ENCODE results near the gene PARVB. TPM values are rescaled to one million over a fixed set of nuclear protein-coding genes. Genes with fewer than 3 reads are reported as not detected.

PARVB gene
- total RNA-seq, 1 donor from 2014 or later = 11.8 TPM

DNA sequence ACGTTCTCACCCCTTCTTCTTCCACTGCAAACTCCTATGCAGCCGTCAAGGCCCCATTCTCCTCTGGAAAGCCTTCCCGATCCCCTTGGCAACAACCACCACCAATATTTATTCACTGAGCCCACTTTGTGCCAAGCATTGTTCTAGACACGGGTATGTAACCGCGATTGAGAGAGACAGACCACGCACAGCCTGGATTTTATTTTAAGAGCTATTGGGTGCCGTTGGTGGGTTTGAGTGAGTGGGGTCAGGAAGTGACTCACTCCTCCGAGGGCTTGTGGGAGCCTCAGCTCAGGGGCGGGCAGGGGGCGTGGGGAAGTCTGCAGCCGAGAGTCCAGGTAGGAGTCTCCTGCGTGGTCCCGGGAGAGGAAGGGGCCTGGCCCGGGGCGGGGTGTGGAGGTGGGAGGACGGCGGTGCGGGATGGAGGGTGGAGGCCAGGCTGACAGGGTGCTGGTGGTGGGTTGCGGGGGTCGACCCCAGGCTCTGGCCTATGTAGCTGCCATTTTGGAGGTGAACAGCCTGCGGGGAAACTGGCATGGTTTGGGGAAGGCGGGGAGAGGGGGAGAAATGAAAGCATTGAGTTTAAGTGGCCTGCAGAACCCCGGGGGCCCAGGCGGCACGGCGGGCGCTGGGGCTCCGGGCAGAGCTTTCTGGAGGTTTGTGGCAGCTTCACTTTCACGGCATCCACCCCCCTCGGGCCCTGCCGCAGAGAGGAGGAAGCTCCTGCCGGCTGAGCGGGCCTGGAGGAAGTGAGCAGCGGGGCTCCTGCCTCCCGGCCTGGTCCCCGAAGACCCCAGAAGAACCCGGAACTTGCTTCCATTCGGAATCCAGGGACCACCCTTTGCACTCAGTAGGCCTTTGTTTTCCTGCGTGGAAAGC lies 157.2 kb downstream of the PARVB start:
- DNase-seq (ENCODE audit: low spot score) = no peak

DNA sequence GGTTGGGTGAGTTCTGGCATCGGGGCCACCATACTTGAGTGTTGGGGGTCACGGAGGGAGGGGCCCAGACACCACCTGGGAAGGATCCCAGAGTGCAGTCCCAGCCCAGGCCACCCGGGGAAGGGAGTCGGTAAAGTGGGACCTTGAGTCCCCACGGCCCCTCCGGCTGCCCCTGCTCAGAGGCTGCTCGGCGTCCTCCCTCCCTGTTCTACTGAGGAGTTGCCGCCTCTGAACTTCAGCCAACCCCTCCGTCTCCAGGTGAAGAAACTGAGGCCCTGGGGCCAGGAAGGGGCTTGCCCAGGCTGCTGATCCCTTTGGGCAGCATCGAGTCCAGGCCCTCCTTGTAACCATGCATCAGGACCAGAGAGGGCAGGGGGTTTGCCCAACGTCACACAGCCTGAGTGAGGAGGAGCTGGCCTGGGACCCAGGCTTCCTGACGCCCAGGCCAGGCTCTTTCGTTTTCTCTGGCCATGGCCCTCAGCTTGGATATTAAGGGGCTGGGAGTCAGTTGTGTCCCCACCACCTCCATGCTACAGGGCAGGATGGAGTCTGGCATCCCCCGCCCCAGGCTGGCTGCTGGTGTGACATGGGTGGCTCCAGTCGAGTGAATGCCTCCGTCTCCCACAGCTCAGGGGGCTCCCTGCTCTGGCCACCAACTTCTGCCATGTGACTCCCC lies 157.9 kb downstream of the PARVB start:
- no peak for DNase-seq (ENCODE audit: low spot score)

DNA sequence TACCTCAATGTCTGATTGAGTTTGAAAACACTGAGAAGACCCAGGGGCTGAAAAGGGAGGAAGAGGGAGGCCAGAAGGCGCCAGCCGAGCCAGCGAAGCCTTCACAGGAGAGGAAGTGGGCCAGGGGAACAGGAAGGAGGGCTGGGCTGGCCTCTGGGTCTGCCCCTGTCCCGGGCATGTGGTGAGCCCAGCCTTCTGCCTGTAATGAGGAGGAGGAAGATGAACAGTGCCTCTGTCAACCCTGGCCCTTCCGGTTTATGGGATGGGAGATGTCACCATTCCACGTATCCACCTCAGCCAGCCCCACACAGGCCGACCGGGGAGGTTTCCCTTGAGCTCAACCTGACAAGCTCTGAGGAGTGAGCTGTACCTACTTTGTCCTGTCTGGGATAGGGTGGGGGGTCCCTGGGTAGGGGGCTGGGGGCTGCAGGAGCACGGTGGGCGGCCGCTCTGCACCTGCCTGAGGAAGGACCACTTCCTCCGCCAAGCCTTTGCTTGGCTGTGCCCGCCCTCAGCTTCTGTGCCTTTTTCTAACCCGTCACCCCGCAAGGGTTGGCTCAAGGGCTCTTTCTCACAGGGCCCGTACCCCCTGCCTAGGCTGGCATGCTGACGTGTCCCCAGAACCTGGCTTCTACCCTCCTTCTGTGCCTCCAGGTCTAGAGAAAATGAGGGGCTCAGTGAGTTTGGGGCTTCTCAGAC lies 158.6 kb downstream of the PARVB start:
- peak; percentile 21 for DNase-seq (ENCODE audit: low spot score)

DNA sequence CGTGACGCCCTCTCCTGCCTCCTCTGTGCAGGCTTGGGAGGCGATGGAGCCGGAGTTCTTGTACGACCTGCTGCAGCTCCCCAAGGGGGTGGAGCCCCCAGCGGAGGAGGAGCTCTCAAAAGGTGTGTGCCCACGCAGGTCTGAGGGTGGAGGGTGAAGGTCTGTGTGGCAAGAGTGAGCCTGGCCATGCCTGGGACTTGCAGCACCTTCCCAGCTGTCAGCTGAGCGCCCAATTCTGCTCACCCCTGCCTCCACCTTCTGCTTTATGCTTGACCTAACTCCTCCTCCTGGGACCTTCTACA lies 159.1 kb downstream of the PARVB start:
- no peak for DNase-seq (ENCODE audit: low spot score)

DNA sequence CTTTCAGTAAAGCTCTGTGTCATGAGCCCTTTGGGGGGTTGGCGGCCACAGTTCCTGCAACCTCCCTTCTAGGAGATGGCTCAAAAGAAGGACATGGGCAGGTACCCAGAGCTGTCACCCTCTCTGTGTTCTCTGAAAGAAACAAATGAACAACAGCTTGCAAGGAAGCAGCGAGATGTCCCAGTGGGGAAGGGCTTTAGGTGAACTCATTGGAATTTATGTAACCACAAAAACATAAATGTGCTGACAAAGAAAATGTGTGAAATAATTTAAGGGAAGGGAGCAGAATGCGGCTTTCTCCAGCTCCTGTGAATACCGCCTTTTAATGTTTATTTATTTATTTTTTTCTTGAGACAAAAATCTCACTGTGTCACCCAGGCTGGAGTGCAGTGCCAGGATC lies 159.9 kb downstream of the PARVB start:
- no peak for DNase-seq (ENCODE audit: low spot score)

DNA sequence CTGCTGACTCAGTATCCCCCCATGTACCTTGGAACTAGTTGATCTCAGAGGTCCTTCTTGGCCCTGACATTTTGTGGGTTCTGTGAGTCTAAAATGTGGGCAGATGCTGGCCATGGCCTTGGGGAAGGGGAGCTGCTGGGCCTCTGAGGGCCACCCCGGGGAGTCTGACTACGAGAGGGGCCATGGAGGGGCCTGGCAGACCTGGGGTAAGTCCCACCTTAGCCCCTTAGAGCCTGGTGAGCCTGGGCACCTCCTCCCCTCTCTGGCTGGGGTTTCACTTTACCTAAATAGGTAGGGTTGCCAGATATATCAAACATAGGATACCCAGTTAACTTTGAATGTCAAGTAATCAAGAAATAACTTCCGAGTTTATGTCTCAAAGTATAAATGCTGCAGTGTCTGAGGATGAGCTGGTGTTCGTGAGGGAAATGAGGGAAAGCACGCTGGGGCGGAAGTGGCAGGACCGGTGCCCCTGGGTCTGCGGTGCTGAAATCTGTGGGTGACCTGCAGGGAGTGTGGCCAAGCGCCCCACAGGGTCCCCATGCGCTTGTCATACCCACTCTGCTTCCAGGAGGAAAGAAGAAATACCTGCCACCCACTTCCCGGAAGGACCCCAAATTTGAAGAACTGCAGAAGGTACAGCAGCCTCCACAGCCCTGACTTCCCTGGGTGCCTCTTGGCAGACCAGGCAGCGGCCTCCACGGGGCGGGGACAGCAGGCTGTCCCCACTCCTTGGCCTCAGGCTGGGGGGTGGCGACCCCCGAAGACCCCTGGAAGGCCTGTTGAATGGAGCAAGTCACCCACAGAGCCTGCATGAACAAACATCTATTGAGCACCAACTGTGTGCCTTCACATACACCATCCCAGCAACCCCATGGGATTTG lies 161.4 kb downstream of the PARVB start:
- DNase-seq (ENCODE audit: low spot score) = no peak

DNA sequence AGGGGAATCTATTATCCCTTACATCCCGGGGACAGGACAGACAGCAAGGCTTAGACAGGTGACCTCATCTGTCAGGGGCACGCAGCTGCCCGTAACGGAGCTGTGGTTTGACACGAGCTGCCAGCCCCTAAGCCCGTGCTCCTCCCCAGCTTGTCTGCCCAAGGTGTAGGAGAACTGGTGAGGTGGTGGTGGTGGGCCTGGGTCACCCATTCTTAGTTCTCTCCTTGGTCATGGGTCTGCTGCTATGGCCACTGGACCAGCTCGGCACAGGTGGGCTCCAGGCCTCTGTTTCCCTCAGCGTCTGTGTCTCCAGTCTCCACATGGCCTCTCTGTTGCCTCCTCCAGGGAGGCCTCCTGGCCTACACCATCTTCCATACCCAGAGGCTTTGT lies 162.0 kb downstream of the PARVB start:
- no peak for DNase-seq (ENCODE audit: low spot score)

DNA sequence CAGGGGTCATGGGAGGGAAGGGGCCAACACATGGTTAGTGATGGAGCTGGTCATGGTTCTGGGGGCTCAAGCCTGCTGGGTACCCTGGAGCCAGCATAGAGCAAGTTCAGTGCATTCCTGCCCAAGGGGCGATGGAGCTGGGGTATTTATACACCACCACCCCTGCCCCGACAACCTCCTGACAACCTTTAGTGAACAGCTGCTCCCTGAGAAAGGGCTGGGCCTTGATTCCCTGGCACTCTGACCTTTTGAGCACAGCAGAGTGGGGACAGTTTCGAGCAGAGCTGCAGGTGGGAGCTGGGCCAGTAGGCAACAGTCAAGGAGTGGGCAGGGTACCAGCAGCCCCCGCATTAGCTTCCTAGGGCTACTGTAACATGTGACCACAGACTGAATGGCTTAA lies 162.6 kb downstream of the PARVB start:
- no peak for DNase-seq (ENCODE audit: low spot score)

DNA sequence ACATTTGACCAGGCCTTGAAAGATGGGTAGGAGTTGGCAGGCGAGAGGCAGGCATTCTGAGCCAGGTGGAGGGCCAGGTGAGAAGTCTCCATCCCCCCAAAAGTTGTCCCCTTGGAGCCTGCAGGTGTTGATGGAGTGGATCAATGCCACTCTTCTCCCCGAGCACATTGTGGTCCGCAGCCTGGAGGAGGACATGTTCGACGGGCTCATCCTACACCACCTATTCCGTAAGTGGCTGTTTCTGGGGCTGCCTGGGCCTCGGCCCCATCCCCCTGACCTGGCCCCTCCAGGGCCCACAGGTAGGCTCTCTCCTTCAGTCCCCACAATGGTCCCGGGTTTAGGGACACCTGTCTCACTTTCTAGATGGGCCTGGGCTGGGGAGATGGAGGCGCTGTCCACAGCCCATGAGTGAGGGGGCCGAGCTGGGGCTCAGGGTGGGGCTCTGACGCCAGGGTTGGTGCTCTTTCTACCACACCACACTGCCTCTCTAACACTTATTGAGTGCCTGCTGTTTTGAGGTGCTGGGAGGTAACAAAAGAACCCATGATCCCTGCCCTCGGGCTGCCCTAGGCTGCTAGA lies 163.6 kb downstream of the PARVB start:
- DNase-seq (ENCODE audit: low spot score) = no peak

DNA sequence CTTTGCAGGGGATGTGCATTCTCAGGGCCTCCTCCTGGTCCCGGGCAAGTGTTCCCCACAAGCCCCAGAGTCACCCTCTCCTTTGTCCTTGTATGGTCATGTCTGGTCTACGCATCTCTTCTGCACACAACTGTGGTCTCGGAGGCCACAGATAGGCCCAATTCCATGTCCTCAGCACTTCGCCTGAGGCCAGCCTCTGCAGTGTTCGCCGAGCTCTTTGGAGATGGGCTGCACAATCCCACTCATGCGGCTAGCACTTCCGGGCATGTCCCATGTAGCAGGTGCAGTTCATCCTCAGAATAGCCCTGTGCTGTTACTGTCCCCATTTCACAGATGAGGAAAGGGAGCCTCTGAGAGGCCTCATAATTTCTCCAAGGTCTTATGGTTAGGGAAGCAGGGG lies 164.2 kb downstream of the PARVB start:
- no peak for DNase-seq (ENCODE audit: low spot score)

DNA sequence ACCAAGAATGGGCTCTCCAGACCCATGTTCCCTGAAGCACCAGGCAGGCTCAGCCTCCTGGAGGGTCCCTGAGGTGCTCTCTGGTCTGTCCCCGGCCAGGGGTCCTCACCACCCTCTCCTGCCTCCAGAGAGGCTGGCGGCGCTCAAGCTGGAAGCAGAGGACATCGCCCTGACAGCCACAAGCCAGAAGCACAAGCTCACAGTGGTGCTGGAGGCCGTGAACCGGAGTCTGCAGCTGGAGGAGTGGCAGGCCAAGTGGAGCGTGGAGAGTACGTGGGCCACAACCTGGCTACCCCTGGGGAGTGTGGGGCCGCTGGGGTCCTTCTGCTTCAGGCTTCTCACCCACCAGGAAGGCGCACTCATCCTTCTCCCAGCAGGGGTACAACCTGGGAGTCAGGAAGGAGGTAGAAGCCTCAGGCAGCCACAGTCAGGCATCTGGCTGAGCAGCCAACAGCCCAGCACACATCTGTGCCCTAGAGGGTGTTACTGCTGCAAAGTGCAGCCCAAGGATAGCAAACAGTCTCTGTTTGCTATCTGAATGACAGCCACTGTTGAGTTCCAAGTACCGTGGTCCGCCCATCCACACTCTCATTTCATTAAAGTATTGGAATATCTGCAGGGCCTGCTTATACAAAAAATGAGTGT lies 165.0 kb downstream of the PARVB start:
- DNase-seq (ENCODE audit: low spot score) = no peak

DNA sequence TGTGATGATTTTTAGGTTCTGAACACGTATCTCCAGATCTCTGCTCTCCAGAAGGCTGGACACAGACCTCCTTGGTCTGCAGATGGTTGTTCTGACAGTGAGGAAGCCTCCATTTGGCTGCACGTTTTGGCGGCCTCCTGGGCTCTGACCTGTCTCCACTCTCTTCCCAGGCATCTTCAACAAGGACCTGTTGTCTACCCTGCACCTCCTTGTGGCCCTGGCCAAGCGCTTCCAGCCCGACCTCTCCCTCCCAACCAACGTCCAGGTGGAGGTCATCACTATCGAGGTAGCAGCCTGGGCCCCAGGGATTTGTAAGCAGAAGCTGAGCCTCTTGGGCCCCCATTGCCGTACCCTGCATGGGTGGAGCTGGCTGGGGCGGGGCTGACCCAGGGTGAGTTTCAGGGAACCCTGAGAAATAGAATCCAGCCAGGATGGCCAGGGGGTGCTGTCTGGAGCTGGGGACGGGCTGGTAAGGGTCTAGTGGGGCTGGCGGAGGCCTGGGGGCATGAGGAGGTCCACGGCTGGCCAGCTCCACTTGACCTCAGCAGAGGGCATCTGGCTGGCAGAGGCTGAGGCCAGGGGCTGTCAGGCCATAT lies 166.4 kb downstream of the PARVB start:
- no peak for DNase-seq (ENCODE audit: low spot score)

DNA sequence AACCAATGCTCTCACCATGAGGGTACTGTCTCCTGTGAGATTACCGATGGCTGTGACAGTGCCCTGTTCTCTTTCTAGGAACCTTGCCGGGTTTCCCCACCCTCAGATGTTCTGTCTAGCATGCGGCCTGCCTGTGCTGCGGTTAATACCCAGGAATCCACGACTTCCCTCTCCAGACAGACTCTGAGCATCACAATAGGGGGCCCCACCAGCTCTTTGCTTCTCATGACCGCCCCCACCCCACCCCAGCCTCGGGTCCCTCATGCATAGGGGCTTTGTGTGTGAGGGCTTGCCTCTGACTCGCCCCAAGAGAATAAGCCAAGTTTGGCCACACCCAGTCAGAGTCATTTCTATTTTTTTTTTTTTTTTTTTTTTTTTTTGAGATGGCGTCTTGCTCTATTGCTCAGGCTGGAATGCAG lies 166.9 kb downstream of the PARVB start:
- DNase-seq (ENCODE audit: low spot score) = no peak

DNA sequence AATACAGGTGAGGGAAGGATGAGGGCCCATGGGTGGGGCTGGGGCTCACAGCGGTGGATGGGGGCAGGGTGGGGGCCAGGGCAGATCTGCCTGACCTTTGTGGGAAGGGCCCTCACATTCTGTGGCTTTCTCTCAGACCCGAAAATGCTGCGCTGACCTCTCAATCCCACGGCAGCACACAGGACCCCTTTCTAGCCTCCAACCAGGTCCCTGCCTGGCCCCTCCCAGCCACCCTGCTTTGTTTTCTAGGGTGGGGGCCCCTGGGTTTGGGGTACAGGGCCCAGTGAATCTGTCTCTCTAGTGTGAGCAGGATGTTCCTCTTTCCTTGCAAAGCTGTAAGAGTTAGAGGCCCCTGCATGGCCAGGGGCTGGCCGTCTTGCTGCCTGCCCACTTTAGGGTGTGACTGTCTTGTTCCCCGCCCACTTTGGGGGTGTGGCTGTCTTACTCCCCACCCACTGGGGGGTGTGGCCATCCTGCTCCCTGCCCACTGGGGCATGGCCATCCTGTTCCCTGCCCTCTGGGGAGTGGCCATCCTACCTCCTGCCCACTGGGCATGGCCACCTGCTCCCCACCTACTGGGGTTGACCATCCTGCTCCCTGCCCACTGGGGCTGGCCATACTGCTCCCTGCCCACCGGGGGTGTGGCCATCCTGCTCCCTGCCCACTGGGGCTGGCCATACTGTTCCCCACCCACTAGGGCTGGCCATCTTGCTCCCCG lies 168.2 kb downstream of the PARVB start:
- no peak for DNase-seq (ENCODE audit: low spot score)

DNA sequence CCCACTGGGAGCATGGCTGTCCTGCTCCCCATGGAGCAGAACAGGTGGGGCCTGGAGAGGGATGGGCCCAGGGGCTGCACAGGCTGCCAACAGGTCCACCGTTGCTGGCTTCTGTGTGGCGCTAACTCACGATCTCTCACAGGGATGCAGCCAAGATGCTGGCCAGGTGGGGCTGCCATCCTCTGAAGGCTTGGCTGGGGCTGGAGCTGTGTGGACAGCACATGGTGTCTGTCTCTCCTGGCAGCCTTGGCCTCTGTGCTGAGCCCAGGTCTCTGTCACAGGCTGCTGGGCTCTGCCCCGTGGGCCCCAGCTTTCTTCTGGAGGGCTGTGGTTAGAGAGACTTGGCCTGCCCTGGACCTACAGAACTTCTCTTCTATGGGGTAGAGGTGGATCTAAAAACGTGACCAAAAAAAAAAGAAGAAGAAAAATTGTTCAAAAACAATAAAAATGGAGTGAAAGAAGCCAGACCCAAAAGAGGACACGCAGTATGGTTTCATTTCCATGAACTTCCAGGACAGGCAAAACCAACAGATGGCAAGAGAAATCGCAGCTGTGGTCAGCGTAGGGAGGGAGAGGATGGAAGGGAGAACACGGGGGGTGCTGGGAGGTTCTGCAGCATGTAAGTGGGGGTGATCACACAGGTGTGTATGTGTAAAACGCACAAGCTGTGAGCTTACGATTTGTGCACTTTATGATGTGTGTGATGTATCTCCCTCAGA lies 168.9 kb downstream of the PARVB start:
- DNase-seq (ENCODE audit: low spot score) = no peak

DNA sequence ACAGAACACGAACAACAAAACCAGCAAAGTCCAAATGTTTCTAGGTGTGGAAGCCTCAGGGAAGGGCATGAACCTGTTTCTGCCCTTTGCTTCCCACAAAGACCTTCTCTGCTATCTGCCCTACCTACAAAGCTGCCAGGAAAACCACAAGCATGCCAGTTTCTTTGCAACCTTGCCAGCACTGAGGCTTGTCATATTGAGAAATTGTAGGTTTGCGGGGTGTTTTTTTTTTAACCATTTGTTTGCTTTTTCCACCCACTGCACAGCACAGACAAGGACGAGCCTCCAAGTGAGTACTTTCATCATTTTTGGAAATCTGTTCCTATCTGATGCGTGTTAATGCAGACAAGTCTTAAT lies 169.4 kb downstream of the PARVB start:
- no peak for DNase-seq (ENCODE audit: low spot score)

DNA sequence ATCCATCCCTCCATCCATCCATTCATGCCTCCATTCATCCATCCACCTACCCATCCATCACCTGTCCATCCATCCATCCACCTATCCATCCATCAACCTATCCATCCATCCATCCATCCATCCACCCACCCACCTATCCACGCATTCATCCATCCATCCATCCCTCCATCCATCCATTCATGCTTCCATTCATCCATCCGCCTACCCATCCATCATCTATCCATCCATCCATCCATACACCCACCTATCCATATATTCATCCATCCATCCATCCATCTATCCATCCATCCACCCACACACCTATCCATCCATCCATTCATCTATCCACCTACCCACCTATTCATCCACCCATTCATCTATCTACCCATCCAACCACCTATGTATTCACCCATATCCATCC lies 170.5 kb downstream of the PARVB start:
- DNase-seq (ENCODE audit: low spot score) = no peak

DNA sequence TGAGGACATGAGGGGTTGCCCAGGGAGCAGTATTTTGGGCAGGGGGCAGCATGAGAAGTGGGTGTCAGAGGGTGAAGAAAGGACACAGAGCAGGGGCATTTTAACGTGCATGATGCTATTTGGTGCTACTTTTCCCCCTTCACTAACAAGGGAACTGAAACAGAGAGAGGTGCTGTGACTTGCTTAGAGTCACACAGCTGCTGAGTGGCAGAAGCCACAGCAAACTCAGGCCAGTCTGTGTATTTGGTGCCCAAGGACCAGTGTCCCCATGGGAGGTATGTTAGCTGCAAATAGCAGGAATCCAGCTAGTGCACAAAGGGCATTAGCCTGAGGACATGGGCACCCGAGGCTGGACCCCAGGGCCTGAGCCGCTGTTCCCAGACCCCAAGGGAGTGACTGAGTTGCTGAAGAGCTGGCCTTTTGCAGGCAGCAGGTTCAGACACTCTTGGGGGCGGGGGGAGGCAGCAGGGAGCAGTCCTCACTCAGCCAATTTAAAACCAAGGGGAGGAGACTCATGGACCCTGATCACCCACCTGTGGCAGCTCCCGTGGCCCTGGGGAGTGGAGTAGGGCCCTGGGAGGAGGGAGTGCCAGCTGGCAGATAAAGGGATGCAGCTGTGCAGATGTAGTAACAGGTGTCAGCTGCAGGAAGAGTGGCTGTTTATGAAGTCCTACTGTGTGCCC lies 171.2 kb downstream of the PARVB start:
- DNase-seq (ENCODE audit: low spot score) = no peak

DNA sequence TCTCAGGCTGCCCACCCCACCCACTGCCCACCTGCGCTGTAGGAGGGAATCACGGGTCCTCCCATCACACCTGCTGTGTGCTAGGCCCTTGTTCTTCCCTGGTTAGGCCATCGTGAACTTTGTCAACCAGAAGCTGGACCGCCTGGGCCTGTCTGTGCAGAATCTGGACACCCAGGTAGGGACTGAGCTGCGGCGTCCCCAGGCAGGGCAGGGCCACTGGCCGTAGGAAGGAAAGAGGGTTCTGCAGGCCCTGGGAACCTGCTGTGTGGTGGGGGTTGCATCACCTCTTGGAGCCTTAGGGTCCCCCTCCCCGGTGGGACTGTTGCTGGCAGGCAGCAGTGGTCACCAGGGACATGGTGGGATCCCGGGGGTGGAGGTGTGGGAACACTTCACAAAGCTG lies 172.1 kb downstream of the PARVB start:
- no peak for DNase-seq (ENCODE audit: low spot score)
